WI38 (cell line): ENCODE measurements around the gene ERLEC1.
"Not testable (repeated sequence)": the region's sequence is repeated elsewhere in the genome, so short reads cannot be mapped to it uniquely, and the experiment has no call there.

Experiments
- H3K4me3 ChIP-seq: 2 replicates; pipeline ENCODE4 v1.5.1; 2011; ENCODE audit warnings: low read depth, mild to moderate bottlenecking, control low read depth, low read length
- TF ChIP-seq, protein P1 (sequence below): IDR thresholded peaks from 2 replicates; pipeline ENCODE4 v1.5.1; 2012; ENCODE audit warnings: low read depth, mild to moderate bottlenecking, control low read depth, low read length

ERLEC1 gene

DNA sequence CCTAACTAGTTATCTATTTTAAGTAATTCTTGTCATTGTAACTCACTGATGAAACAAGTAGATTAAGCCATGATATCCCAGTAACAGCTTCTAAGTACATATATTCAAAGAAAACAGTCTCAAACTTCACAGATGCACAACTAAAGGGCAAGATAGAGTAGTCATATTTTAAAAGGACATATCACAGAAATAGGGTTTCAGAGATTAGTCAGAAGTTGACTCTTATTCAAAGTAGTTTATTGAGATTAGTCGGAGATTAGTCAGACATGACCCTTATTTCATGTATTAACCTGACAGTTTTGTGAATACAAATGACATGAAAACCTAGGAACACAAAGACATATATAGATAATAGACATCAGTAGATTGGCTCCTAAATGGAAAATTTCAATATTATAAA is 35.1 kb upstream of the ERLEC1 start:
- no peak overlapping the region for H3K4me3 ChIP-seq
- TF ChIP-seq, protein P1, sequence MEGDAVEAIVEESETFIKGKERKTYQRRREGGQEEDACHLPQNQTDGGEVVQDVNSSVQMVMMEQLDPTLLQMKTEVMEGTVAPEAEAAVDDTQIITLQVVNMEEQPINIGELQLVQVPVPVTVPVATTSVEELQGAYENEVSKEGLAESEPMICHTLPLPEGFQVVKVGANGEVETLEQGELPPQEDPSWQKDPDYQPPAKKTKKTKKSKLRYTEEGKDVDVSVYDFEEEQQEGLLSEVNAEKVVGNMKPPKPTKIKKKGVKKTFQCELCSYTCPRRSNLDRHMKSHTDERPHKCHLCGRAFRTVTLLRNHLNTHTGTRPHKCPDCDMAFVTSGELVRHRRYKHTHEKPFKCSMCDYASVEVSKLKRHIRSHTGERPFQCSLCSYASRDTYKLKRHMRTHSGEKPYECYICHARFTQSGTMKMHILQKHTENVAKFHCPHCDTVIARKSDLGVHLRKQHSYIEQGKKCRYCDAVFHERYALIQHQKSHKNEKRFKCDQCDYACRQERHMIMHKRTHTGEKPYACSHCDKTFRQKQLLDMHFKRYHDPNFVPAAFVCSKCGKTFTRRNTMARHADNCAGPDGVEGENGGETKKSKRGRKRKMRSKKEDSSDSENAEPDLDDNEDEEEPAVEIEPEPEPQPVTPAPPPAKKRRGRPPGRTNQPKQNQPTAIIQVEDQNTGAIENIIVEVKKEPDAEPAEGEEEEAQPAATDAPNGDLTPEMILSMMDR = no peak

DNA sequence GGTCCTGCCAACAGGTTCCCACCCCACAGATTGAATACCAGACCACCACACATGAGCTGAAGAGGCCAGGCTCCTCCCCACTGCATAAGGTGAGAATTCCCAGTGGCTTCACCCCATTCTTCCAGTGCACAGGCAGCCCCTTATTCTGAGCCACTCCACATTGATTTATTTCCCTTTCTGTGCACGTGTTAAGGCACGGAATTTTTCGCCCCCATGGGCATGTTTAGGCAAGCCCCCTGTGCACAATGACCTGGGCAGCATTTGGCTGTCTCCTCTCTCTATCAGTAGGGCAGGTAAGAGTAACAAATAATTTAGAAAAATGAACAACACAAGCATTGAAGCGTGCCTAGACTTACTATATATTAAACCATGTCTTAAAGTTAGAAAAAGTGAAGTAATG is 34.5 kb upstream of the ERLEC1 start:
- TF ChIP-seq, protein P1 = no peak

DNA sequence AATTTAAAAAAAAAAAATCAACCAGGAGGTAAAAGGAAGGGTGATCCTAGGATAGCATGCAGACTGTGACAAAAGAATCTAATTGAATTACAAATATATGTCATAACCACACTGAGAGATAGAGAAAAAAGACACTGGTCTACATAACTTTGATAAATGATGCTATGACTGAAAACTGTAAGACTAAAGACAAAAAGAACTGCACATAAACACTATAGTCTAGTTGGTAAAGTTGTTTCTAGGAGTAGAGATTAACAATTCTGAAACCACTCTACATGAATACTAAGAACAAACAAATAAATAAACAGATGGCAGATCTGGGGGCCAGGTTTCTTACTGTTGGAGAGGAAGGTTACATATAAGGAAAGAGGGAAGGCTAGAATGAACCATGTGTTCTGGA is 33.8 kb upstream of the ERLEC1 start:
- TF ChIP-seq, protein P1 = no peak
- H3K4me3 ChIP-seq = no peak overlapping the region

More for the DNA sequence above, 34.5 kb upstream of the ERLEC1 start:
- H3K4me3 ChIP-seq = no peak overlapping the region

DNA sequence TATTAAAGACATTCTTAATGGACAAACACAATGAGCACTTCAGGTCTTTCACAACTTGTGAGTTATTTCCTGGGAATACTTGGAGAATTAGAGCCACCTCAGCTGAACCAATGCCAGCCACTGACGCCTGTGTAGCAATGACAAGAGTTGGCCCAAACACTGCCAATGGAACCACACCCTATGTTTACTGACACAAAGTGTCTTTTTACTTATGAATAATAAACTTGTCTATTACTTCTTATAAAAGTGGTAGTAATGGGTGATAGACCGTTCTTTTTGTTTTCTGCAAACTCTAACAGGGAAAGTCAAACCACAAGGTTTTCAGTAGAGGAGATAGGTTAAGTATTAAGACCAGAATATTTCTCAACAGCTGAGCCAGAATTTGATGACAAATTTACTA is 31.7 kb upstream of the ERLEC1 start:
- TF ChIP-seq, protein P1 = no peak
- no peak overlapping the region for H3K4me3 ChIP-seq

DNA sequence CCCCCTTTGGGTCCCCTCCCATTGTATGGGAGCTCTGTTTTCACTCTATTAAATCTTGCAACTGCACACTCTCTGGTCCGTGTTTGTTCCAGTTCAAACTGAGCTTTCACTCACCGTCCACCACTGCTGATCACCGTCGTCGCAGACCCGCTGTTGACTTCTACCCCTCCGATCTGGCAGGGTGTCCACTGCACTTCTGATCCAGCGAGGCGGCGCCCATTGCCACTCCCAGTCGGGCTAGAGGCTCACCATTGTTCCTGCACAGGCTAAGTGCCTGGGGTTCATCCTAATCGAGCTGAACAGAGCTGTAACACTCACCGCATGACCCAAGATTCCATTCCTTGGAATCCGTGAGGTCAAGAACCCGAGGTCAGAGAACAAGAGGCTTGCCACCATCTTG is 30.2 kb upstream of the ERLEC1 start:
- H3K4me3 ChIP-seq = no peak overlapping the region
- TF ChIP-seq, protein P1 = no peak

DNA sequence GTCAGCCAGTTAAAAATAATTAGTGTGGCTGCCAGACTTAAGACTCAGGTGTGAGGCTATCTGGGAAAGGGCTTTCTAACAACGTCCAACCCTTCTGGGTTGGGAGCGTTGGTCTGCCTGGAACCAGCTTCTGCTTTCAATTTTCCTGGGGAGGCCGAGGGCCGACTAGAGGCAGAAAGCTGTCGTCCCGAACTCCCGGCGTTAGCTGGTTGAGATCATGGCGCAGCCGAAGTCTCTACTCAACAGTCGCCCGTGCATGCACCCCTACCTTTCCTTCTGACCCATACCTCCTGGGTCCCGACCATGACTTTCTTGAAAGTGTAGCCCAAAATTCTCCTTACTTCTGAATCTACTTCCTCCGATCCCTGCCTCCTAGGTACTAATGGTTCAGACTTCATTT is 29.6 kb upstream of the ERLEC1 start:
- H3K4me3 ChIP-seq = not testable (repeated sequence)

DNA sequence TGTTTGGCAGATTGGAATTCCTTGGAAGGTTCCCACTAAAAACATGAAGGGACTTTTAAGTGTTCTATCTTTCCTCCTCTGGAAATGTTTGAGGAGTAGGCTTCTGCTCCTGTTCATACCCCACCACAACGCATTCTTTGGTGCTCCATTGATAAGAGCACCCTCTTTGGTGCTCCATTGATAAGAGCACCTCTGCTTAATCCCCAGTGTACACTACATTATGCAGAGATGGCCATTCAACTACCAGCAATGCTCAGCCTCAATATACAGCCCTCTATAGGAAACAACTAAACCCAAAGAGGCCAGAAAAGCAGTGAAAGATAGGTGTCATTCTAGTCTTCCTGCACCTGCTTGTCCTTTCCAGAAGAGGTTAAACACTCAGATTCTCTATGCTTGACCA is 21.1 kb upstream of the ERLEC1 start:
- TF ChIP-seq, protein P1 = no peak
- H3K4me3 ChIP-seq = no peak overlapping the region

DNA sequence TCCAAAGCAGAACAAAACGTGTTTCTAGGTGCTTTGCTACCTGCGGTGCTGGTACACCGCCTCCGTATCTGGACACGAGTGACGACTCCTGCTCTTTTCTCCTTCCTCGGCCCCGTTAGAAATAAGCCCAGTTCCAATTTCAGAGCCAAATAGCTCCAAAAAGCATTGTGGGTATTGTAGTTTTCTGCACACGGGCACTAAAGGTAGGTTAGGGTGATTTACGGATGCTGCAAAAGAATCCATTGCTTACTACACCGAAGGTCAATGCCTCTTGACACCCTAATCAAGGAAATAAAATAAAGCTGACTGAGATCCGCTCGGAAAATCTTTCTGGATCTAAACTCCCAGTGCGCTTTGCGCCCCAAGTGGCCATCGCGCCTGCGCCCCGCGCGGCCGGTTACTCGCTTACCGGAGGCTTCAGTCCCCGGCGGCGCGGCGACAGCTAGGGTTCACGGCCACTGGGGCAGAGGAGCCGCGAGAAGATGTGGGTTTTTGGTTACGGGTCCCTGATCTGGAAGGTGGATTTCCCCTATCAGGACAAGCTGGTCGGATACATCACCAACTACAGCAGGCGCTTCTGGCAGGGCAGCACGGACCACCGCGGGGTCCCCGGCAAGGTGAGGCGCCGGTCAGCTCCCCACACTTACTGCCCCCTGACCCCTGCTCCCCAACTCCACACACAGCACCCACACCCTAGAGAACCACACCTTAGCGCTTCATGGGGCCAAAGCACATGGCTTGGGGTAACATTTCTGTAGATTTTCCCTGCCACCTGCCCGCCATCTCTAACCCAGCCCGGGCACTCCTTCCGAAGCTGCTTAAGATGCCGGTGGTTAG is 19.2 kb upstream of the ERLEC1 start, which contains the start of gene CHAC2:
TSS of gene CHAC2 (plus strand) at position 400 of the 837 bp plus-strand sequence. CDS start at position 483, 83 bp downstream.
- H3K4me3 ChIP-seq = peak within 1 kb of the TSS; percentile 90
- TF ChIP-seq, protein P1 = no peak
